Parathyroid adenoma (tissue), 2 donors: ENCODE data around the gene LTO1.
A peak's percentile ranks its signal among the peaks of the same experiment; 100 is the strongest.

Experiments used
- H2AFZ ChIP-seq: fragments of 300-600 bp; sonication (generic); one replicate; pipeline ENCODE4 v1.7.0; 2017; ENCODE audit warnings: antibody characterized with exemption, mild to moderate bottlenecking
- H3K27ac ChIP-seq: fragments of 300-600 bp; sonication (generic); one replicate; pipeline ENCODE4 v1.7.0; 2017
- H3K27me3 ChIP-seq: fragments of 300-600 bp; sonication (generic); one replicate; pipeline ENCODE4 v1.7.0; 2017; ENCODE audit warnings: low read length; ENCODE audit not compliant: control insufficient read depth, insufficient read depth
- H3K36me3 ChIP-seq: fragments of 300-600 bp; sonication (generic); one replicate; pipeline ENCODE4 v1.7.0; 2017; ENCODE audit warnings: low read length; ENCODE audit not compliant: control insufficient read depth, insufficient read depth
- H3K4me1 ChIP-seq: fragments of 300-600 bp; sonication (generic); one replicate; pipeline ENCODE4 v1.7.0; 2017; ENCODE audit warnings: control low read depth
- H3K4me2 ChIP-seq: fragments of 300-600 bp; sonication (generic); one replicate; pipeline ENCODE4 v1.7.0; 2017; ENCODE audit warnings: low read length
- H3K4me3 ChIP-seq: fragments of 300-600 bp; sonication (generic); one replicate; pipeline ENCODE4 v1.7.0; 2017; ENCODE audit warnings: low read depth, low read length
- H3K79me2 ChIP-seq: fragments of 300-600 bp; sonication (generic); one replicate; pipeline ENCODE4 v1.7.0; 2017; ENCODE audit warnings: control low read depth
- H3K9ac ChIP-seq: fragments of 300-600 bp; sonication (generic); one replicate; pipeline ENCODE4 v1.7.0; 2017; ENCODE audit warnings: mild to moderate bottlenecking
- H3K9me3 ChIP-seq: fragments of 300-600 bp; sonication (generic); one replicate; pipeline ENCODE4 v1.7.0; 2017; ENCODE audit warnings: low read length; ENCODE audit not compliant: control insufficient read depth
- TF ChIP-seq, protein P1 (sequence below): fragments of 300-600 bp; sonication (generic); IDR thresholded peaks from one replicate; pipeline ENCODE4 v1.7.0; 2017; ENCODE audit warnings: antibody characterized with exemption, mild to moderate bottlenecking
- donor health status: primary hyperparathyroidism.

The LTO1 gene

GRCh38 chr11:69686856-69687255 is 11.7 kb upstream of the LTO1 start:
- no peaks in the 10 kb centered on the region for H3K36me3 ChIP-seq
- no peak overlapping the region for H3K27ac ChIP-seq
- no peaks in the 10 kb centered on the region for H3K4me1 ChIP-seq
- no peaks in the 10 kb centered on the region for H3K9me3 ChIP-seq
- no peaks in the 10 kb centered on the region for H3K79me2 ChIP-seq
- no peak overlapping the region for H3K9ac ChIP-seq
- H3K27me3 ChIP-seq, result no peaks in the 10 kb centered on the region
- no peak overlapping the region for H3K4me3 ChIP-seq
- H2AFZ ChIP-seq, result no peak overlapping the region
- H3K4me2 ChIP-seq, result no peak overlapping the region
- TF ChIP-seq, protein P1, sequence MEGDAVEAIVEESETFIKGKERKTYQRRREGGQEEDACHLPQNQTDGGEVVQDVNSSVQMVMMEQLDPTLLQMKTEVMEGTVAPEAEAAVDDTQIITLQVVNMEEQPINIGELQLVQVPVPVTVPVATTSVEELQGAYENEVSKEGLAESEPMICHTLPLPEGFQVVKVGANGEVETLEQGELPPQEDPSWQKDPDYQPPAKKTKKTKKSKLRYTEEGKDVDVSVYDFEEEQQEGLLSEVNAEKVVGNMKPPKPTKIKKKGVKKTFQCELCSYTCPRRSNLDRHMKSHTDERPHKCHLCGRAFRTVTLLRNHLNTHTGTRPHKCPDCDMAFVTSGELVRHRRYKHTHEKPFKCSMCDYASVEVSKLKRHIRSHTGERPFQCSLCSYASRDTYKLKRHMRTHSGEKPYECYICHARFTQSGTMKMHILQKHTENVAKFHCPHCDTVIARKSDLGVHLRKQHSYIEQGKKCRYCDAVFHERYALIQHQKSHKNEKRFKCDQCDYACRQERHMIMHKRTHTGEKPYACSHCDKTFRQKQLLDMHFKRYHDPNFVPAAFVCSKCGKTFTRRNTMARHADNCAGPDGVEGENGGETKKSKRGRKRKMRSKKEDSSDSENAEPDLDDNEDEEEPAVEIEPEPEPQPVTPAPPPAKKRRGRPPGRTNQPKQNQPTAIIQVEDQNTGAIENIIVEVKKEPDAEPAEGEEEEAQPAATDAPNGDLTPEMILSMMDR, result no peak

- Histone ChIP-seq H3K9me3 (no peaks in the 10 kb centered on the region), H3K4me1 (no peaks in the 10 kb centered on the region), H3K36me3 (no peaks in the 10 kb centered on the region), H3K79me2 (no peaks in the 10 kb centered on the region), H3K4me3 (no peak overlapping the region), H2AFZ (no peak overlapping the region), H3K4me2 (no peak overlapping the region), H3K27me3 (no peaks in the 10 kb centered on the region), H3K9ac (no peak overlapping the region), H3K27ac (no peak overlapping the region)
- TF ChIP-seq, protein P1, result no peak
Measured at GRCh38 chr11:69686452-69686851, 11.3 kb upstream of the LTO1 start.

DNA sequence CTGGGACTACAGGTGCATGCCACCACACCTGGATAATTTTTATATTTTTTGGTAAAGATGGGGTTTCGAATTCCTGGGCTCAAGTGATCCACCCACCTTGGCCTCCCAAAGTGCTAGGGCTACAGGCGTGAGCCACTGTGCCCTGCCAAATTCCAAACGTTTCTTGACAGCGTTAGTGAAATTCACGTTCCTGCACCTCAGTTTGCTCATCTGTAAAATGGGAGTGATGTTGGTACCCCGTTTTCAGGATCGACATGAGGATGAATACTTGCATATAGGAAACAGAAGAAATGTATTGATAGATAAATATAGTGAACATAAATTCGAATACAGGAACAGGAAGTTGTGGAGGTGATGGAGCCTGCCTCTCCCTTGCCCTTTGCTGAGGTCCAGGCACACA is 10.2 kb upstream of the LTO1 start:
- Histone ChIP-seq H3K36me3 (no peaks in the 10 kb centered on the region), H3K4me3 (no peak overlapping the region), H2AFZ (peak overlapping the region; percentile 41), H3K79me2 (no peaks in the 10 kb centered on the region), H3K9me3 (no peaks in the 10 kb centered on the region), H3K27me3 (no peaks in the 10 kb centered on the region), H3K4me1 (no peaks in the 10 kb centered on the region), H3K4me2 (no peak overlapping the region), H3K27ac (no peak overlapping the region), H3K9ac (no peak overlapping the region)
- TF ChIP-seq, protein P1, result no peak

DNA sequence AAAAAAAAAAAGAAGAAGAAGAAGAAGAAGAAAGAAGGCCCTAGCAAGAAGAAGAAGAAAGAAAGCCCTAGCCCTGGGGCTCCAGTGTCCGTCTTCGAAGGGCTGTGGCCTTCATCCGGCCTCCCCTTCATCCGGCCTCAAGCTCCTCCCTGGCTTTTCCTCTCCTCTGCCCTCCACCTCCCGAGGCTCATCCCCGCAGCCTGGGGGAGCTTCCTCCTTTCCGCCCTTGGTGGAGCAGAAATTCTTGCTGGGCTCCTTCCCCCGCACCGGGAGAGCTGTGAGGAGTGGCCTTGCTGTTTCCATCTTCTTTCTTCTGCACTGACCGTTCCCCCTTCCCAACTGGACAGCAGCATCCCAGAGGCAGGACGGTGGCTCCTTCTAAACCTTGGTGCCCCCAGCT is 9.5 kb upstream of the LTO1 start:
- Histone ChIP-seq H3K27ac (no peak overlapping the region), H3K4me1 (no peaks in the 10 kb centered on the region), H3K4me3 (no peak overlapping the region), H3K36me3 (no peaks in the 10 kb centered on the region), H3K9me3 (no peaks in the 10 kb centered on the region), H3K9ac (no peak overlapping the region), H3K27me3 (no peaks in the 10 kb centered on the region), H3K4me2 (no peak overlapping the region), H3K79me2 (no peaks in the 10 kb centered on the region), H2AFZ (no peak overlapping the region)
- TF ChIP-seq, protein P1, result no peak

- no peak overlapping the region for H3K4me3 ChIP-seq
- no peaks in the 10 kb centered on the region for H3K9me3 ChIP-seq
- no peak overlapping the region for H2AFZ ChIP-seq
- H3K9ac ChIP-seq, result no peak overlapping the region
- H3K4me1 ChIP-seq, result no peaks in the 10 kb centered on the region
- TF ChIP-seq, protein P1, result no peak
- H3K79me2 ChIP-seq, result no peaks in the 10 kb centered on the region
- no peaks in the 10 kb centered on the region for H3K27me3 ChIP-seq
- no peak overlapping the region for H3K27ac ChIP-seq
- no peak overlapping the region for H3K4me2 ChIP-seq
- H3K36me3 ChIP-seq, result no peaks in the 10 kb centered on the region
Measured at GRCh38 chr11:69683764-69684333, 8.7 kb upstream of the LTO1 start.
